Mesangial cell (primary cell): ENCODE measurements around the gene ZNF680. TPM values are rescaled to one million over a fixed set of nuclear protein-coding genes. Genes with fewer than 3 reads are reported as not detected.

ENCODE experiments used
- total RNA-seq: library from RNA; depleted of rRNA; stranded (reverse); fragments of >200 nt; gene quantifications from 2 replicates; pipeline ENCODE4 v1.2.3, GENCODE V29; 2015

ZNF680 gene
- total RNA-seq = 2.2 and 4.7 TPM in 2 replicates

DNA sequence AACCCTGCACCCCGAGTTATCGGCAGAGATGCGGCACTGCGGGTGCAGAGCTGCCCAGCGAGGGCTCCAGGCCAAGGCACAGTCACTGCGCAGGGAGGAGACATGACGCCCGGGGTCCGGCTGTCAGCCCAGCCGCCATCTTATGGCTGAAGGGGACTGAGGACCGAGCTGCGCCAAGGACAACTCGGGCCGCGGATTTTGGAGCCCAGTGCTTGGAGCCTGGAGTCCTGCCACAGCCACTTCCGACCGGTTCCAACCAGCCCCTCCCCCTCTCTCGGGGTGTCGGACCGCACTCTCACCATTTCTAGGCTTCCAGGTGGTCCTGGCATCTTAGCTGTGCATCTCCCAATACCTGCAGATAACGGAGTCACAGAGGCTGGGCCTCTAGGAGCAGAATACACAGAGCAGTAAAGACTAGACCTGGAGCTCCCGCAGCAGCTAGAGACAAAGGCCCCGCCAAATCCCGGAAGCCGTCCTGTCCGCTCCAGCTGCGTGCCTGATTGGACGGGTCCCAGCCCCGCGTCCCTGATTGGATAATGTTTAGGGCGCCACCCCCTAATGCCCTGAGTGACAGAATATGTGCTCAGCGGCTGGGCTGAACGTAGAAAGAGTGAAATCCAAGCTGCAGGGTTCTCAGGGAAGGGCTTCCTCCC lies at the start of gene ZNF680:
ZNF680 (minus strand) TSS at position 446 of the 653 bp plus-strand sequence; CDS start at position 329, 117 bp downstream.

Other genes with a start within 250 kb of the ZNF680 start
- gene ZNF736, start 249.1 kb downstream of the ZNF680 start, total RNA-seq = 2.8 and 8.2 TPM in 2 replicates
- 1.9 and 2.8 TPM in 2 replicates for gene ZNF107, start 103.1 kb upstream of the ZNF680 start, total RNA-seq
- gene ZNF138, start 231.4 kb upstream of the ZNF680 start, total RNA-seq = 5.1 and 5.3 TPM in 2 replicates